Non-pigmented ciliary epithelial cell (primary cell): ENCODE results near the gene FAM78A.

Experiments
- DNase-seq: peaks from one replicate; pipeline ENCODE4 v3.0.0-alpha.2; 2010; ENCODE audit warnings: low read depth

The FAM78A gene, protein sequence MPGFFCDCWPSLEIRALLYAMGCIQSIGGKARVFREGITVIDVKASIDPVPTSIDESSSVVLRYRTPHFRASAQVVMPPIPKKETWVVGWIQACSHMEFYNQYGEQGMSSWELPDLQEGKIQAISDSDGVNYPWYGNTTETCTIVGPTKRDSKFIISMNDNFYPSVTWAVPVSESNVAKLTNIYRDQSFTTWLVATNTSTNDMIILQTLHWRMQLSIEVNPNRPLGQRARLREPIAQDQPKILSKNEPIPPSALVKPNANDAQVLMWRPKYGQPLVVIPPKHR

DNA sequence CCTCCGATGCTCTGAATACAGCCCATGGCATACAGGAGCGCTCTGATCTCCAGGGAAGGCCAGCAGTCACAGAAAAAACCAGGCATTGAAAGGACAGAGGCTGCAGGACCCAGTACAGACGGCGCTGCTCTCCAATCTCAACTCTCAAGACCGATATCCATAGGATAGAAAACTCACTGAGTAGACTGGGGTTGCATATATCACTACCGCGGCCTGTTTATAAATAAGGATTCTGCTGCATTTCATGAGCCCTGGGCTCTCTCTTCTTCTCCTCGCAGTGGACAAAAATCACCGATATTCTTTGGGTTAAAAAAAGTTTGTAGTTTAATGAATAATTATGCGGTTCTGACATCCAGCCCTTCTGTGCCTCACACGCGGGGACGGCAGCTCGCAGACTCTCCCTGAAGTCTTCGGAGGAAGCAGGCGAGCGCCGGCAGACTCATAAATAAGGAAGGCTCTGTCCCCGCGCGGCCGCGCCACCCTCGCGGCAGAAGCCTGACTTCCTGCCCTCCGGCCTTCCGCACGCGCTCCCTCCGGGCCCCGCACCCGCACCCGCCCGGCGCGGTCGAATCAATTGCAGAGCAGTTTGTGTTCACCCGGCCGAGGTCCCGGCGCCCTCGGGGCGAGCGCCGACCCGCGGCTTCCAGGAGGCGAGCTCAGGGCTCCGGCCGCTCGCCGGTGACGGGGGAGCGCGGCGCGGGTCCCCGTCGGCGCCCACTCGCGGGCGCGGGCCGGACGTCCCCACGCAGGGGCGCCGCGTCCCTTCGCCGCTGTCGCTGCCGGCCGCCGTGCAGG, at the start of gene FAM78A:
FAM78A (minus strand) TSS at position 417 of the 795 bp plus-strand sequence; CDS start at position 86, 331 bp downstream.
- DNase-seq: no peak

DNA sequence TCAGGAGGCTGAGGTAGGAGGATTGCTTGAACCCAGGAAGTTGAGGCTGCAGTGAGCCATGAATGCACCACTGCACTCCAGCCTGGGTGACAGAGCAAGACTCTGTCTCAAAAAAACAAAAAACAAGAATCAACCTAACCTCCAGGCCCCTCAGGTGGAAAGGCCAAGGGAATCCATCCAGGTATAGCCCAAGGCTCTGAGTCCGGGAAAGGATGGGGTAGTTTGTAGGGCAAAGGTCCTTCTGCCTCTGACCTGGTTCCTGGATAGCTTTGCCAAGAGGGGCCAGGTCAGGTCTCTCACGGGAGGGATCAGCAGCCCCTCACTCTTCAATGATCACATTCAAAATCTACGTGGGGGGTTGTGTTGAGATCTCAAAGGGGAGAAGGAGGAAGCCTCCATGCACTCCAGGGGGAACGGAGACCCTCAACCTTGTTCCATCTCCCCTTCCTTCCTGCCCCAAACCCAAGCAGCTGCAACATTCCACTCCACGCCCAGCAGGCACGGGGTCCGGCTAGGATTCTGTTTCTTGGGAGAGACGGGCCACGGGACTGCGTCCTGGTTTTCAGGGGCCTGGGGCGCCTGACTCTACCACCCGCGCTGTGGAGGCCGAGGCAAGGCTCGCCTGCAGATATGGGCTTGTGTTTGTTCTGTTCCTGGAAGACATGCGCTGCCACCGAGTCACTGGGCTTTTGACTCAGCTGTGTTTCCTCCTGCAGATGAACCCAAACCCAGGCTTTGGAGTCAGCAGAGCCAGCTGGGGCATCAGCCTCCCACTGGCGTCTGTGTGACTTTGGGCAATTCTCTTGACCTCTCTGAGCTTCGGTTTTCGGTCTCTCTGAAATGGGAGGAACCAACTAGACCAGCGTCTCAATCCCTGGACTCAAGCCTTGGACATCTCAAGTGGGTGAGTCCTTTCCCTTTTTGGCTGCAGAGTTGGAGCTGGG, 48.7 kb upstream of the FAM78A start:
- DNase-seq: no peak

DNA sequence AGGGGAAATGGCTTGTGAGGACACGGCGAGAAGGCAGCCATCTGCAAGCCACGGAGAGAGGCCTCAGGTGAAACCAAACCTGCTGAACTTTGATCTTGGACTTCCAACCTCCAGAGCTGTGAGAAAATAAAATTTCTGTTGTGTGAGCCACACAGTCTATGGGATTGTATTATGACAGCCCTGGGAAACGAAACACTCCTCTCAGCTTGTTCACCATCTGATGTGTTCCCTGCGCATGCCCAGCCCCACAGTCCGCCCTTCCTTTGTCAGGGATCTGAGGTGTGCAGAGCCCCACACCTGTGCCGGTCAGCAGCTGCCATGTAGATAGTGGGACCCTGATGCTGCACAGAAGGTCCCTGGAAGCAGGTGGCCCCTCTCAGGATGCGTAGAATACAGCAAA, 47.3 kb upstream of the FAM78A start:
- no peak for DNase-seq

DNA sequence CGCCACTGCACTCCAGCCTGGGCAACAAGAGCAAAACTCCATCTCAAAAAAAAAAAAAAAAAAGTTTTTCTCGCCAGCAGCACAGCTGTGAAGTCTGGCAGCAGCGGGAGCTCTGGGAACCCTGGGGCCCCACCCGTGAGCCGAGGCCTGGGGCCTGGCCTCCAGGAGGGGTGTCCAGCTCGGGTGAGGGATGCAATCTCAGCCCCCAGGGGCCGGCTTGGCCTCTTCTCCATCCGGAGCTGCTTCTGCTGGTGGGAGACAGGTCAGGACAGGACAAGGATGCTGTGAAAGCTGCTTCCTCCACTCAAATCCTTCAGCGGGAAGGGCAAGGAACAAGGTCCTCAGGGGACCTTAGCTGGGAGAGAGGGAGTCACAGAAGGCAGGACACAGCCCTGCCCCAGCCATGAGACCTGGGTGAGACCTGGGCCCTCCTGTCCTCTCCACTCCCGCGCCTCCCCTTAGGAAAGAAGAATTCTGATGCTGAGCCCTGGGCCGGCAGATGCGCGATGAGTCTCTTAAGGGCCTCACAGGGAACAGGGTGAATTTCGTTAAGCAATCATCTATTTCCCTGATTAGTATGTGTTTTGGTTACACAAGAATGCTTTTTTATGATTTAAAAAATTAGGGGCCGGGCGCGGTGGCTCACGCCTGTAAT, 43.8 kb upstream of the FAM78A start:
- DNase-seq: no peak

DNA sequence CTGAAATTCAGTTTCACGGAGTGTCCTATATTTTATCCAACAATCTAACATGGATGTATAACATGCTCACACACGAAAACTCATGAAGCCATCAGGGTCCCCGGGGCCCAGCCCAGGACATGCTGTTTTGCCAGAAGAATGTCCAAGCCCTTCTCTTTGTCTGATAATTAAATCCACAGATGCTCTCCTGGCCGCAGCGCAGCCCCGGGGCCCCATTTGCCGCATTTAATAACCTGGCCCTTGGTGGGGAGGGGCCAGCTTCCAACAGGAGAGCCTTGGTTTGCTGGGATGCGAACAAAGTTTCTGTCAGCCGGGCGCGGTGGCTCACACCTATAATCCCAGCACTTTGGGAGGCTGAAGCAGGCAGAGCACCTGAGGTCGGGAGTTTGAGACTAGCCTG, 43.2 kb upstream of the FAM78A start:
- no peak for DNase-seq

- no peak for DNase-seq
Observed at GRCh38 chr9:131318231-131319085, 42.1 kb upstream of the FAM78A start.

DNA sequence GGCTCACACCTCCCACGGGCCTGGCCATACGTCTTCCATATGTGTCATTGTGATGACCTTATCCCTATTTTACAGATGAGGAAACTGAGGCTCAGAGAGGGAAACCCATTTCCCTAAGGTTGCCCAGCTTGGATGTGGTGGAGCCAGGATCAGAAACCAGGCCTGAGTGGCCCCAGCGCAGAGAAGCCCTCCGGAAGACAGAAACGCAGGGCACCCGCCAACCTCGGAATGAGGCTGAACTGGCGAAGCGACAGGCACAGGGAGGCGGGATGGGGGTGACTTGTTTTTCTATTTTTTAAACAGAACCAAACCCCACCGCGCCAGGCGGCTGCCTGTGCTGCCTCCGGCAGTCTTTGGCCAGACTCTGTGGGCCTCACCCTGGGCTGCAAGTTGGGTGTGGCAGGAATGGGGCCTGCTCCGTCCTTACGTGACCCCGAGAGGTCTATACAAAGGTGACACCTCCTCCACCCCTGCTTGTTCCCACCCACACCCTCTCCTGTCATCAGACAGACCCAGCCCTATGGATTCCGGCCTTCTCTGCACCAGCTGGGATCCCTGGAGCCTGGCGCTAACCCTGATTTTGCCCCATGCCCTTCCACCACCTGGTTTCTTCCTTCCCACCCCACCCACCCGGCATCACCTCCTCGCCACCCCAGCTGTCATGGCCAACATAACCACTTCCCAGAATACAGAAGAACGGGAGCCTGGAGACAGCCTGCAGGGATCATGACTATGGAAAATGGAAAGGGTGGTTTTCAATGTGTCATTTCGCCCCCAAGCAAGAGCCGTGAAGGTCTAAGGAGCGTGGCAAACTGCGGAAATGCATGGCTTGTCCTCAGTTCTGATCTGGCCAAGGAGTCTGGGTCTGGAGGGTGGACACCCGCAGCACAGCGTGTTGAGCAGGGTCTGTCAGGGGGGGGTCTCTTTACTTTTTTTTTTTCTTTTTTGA, 36.8 kb upstream of the FAM78A start:
- no peak for DNase-seq

DNA sequence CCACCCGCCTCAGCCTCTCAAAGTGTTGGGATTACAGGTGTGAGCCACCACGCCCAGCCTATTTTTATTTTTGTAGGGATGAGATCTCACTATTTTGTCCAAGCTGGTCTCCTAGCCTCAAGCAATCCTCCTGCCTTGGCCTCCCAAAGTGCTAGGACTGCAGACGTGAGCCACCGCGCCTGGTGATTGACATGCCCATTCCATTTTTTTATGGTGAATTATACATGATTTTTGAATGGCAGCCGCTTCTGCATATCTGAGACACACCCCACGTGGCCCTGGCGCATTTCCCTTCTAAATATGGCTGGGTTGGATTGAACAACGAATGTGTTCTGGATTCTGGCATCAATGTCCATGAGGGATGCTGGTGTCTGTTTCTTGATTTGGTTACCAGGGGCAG, 35.9 kb upstream of the FAM78A start:
- DNase-seq: no peak

DNA sequence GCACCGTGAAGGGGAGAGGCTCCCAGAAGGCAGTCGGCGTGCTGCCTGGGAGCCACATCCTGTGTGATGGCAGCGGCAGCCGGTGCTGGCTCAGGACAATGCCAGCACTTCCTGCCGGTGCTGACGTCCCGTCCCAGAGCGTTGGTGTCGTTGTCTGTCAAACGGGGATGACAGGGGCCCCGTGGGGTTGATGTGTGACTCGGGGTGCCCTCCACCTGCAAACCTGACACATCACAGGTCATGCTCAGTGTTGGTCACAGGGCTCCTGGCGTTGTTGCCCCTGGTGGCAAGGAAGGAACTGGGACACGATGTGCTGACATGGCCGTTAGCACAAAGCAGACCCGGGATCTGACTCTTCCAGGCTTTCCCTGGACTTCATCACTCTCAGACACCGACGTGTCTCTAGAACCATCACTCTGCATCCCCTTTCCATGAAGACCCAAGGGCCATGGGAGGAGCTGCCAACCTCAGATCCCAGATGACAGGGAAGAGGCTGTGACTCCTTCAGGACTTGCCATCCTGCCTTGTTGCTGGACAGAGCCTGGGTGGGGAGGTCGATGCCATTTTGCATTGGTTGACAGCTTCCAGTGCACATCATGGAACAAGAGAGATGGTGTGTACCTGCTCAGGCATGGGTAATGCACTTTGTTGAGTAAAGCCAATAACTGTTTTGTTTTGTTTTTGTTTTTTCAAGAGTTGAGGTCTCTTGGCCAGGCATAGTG, 34.7 kb upstream of the FAM78A start:
- DNase-seq: no peak

DNA sequence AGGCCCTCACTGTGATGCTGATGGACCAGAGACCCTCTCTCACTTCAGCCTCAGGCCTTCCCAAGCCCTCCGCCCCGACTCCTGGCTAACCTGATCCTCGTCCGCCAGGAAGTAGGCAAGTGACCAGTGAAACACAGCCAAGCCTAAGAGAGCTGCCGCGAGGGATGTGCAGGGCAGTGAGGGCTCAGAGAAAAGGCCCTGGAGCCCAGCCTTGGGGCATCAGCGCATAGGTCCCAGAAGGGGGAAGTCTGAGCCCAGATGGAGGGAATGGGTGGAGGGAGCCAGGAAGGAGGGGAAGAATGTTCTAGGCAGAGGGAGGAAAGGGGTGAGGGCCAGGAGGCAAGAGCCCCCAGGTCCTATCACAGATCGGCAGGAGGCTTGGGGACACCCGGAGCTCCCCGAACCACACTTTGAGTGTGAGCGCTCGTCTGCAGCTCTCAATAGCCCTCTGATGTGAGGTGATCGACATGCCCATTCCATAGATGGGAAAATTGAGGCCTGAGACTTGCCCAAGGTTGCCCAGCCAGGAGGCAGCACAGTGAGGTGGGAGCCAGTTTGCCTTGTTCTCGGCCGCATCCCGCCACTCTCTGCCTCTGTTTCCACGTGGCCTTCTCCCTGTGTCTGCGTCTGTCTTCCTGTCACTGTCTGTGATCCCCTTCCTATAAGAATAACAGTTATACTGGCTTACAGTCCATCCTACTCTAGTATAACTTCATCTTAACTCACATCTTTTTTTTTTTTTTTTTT, 33.4 kb upstream of the FAM78A start:
- DNase-seq: no peak

- no peak for DNase-seq
Observed at GRCh38 chr9:131308906-131309529, 32.7 kb upstream of the FAM78A start.

DNA sequence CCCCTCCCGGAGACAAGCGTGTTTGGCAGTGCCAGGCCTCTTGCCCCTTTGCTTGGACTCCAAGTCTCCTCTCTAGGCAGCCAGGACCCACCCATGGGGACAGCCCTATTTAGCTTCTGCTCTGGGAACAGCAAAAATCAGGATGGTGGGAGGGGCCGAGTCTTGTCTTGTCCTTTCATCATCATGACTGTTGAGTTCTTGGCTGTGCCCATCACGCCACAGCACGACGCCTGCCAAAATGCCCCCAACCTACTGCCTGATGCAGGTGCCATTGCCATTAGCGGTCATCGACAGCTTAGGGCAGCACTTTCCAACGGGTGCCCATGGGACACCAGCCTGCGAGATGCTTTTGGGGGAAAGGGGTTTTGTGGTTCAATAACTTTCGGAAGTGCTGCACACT, 32.1 kb upstream of the FAM78A start:
- no peak for DNase-seq

DNA sequence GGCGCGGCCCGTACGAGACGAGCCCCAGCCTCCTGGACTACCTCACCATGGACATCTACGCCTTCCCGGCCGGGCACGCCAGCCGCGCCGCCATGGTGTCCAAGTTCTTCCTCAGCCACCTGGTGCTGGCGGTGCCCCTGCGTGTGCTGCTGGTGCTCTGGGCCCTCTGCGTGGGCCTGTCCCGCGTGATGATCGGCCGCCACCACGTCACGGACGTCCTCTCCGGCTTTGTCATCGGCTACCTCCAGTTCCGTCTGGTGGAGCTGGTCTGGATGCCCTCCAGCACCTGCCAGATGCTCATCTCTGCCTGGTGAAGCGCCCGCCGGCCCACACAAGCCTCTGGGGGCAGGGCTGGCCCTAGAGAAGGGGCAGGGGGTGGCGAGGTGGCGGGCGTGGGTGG, 31.7 kb upstream of the FAM78A start:
- no peak for DNase-seq

DNA sequence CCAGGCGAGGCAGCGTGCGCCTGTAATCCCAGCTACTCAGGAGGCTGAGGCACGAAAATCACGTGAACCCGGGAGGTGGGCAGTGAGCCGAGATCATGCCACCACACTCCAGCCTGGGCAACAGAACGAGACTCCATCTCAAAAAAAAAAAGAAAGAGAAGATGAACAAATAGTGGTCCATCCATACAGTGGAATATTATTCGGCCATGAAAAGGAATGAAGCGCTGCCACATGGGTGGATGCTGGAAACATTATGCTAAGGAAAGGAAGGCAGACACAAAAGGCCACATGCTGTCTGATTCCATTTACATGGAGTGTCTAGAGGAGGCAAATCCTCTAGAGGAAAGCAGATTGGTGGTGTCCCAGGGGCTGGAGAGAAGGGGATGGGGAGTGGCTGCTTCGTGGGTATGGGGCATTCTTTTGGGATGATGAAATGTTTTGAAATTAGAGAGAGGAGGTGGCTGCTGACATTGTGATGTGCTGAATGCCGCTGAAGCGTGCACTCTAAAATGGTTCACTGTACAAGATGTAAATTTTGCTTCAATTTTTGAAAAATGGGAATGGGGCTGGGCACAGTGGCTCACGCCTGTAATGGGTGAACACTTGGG, 30.2 kb upstream of the FAM78A start:
- no peak for DNase-seq

DNA sequence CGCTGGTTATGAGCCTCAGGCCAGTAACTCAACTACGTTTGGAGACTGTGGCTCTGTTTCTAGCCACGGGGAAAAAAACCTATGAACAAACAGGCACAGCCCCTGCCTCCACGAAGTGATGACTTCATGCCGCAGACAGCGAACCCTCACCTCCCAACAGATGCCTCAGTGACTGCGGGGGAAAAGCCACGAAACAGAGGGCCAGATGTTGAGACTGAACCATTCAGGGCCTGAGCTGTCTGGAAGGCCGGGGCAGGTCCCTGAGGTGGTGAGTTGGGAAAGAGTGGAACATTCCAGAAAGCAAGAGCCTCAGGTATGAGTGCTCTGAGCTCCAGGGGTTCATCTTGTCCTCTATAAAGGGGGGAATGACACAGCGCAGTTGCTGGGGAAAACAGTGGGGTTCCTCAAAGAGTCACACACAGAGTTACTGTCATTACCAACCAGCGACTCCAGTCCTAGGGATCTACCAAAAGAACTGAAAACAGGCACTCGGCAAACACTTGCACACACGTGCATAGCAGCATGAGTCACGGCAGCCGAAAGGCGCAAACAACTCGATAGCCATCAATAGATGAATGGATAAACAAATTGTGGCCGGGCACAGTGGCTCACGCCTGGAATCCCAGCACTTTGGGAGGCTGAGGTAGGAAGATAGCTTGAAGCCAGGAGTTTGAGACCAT, 28.5 kb upstream of the FAM78A start:
- DNase-seq: no peak

DNA sequence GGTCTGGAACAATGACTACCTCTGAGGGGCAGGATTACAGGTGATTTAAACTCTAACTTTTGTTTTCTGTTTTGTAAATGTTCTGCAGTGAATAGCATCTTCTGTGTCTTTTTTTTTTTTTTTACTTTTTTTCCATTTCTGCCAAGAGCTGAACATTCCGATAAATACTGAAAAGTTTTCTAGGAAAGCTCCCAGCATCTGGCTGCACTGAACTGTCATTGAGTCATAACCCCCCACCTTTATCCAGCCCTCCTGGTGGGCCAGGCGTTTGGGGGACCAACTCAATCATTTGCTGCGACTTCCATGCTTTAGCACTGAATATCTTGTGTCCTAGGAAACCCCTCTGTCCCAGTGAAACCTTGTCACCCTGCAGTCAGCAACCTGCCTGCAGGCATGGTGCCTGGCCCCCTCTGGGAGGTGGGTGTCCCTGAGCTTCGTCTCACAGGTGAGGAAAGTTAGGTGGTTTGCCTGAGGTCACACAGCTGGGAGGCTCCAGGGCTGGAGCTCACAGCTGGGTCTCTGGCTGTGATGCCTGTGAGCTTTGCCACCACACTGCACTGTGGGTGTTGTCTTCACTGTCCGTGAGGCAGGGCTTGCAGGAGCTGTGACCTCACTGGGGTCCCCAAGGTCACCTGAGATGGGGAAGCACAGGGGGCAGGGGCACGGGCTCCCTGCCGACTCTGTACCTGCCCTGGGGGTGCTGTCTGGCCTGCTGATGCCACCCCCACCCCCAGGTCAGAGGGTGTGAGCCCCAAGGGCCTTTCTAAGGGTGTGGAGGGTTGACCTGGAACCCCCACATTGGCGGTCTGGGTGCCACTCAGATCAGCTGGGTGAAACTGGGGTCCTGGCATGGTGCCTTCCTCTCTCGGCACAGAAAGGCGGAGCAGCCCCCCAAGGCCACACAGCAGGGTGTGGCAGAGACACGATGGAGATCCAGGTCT, 27.3 kb upstream of the FAM78A start:
- no peak for DNase-seq
